GM08714 (cell line): ENCODE results near the gene G6PD.
A peak's percentile ranks its signal among the peaks of the same experiment; 100 is the strongest.

Experiments
- H3K4me3 ChIP-seq: fragments of 200-500 bp; sonication (Bioruptor generic); 2 replicates; pipeline ENCODE4 v1.5.1; 2014; ENCODE audit warnings: mild to moderate bottlenecking, low read length, inconsistent platforms
- ZNF274 ChIP-seq: IDR thresholded peaks from 2 replicates; pipeline ENCODE4 v1.6.1; 2012; ENCODE audit warnings: mild to moderate bottlenecking, low read depth, low read length

G6PD gene

DNA sequence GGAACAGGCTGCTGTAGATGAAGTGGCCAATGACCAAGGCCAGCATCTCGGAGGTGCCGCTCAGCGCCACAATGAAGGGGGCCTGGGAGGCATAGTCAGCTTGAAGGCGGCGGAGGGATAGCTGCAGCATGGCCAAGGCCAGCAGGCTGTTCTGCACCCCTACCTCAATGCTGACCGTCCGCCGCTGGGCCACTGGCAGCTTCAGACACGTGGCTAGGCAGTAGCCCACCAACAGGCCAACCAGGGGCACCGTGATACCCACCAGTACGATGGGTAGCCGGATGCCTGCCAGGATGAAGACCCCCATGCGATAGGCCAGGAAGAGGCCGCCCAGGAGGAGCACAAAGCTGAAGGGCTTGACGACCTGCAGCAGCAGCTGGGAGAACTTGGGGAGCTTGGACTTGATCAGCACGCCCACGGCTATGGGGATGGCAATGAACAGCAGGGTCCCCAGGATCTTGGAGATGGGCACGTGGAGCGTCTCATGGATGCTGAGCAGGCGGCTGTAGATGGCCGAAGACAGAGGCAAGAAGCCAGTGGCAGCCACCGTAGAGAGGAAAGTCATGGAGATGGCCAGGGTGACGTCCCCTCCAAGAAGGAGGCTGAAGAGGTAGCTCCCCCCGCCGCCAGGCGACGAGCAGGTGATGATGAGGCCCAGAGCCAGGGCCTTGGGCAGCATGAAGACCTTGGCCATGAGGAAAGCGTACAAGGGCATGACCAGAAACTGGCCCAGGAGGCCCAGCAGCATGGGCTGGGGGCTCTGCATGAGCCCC lies 58.9 kb downstream of the G6PD start:
- no peak for TF ChIP-seq ZNF274
- H3K4me3 ChIP-seq: no peak overlapping the region

DNA sequence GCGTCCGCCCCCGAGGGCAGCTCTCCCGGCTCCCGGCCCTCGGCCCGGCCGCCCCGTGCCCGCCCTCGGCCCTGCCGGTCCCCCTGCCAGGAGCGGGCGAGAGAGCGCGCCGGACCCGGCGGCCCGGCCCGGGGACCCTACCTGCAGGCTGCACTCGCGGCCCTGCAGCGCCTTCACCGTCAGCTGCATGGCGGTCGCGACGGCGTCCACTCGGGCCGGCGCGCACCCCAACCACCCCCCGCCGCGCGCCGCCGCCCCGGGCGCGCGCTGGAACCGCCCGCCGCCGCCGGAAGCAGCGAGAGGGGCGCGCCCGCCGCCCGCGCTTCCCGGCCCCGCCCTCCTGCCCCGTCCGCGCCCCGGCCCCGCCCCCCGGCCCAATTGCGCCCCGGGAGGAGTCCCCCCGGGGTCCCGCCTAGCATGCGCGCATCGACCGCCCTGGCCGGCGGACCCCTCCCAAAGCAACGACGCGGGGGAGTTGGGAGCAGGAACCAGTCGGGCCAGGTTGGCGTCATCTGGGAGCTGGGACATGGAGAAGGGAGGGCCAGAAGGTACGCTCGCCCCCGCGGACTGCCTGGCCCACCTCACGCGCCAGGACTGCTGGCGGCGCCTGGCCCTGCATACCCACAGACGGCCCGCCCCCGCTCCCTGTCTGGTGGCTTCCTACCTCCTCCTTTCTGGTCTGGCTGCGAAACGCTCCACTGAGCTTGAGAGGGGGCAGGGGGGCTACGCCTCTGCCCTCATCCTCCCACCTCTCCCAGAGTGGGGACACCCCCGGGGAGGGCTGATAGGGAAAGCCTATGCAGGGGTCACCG lies 60.0 kb downstream of the G6PD start, which contains the start of gene UBL4A:
TSS of gene UBL4A (minus strand) at position 220 of the 812 bp plus-strand sequence. CDS start at position 189, 31 bp downstream.
- H3K4me3 ChIP-seq: peak within 1 kb of the TSS; percentile 72
- no peak for TF ChIP-seq ZNF274

DNA sequence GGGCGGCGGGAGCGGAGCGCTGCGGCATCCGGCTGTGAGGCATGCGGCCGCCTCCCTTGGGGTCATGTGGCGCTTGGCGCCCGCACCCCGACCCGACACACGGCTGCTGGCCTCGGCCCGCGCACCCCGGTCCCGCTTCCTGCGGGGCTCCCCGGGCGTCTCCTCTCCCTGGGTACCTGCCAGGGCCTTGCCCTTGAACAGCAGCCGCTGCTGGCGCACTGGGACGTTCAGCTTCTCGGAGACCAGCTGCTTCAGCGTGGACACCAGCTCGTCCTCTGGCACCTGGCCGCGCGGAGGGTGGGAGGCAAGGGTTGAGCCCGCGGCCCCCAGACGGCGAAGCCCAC lies 60.6 kb downstream of the G6PD start:
- no peak for TF ChIP-seq ZNF274
- H3K4me3 ChIP-seq: peak overlapping the region; percentile 72

DNA sequence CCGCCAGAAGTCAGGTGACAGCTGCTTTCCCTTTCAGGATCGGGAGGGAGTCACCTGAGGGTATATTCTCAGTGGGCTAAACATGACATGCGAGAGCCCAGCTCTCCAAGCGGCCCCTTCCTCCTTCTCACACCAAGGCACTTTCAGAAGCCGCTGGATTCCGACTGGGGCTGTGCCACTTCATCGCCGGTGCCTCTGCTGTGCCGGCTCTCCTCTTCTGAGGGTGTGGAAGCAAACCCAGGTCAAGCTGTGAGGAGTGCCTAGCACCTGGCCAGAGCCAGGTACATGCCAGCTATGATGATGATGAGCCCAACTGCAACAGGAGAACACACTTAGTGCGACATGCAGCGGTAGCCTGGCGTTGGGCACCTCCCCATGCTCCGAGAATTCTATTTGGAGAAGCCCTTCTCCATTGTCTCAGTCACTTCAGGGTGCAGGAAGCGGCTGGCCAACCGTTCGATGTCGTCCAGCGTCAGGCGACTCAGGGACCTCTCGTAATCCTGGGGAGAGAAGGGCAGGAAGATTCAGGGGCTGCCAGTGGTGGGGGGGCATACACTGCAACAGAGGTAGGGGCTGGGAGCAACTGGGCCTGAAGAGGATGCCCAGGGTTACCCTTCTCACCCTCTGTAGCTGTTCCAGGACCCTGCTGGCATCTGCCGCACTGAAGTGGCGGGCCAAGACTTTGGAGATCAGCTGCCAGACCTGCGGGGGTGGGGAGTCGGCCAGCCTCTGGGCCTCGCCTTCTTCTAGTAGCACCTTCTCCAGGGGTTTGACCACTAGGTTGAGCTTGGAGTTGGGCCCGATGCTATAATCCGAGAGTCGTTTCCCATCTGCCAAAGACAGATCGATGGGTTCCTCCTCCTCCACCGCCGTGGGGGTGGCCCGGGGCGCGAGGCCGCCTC lies 61.2 kb downstream of the G6PD start:
- no peak for TF ChIP-seq ZNF274
- H3K4me3 ChIP-seq: peak overlapping the region; percentile 72; the same call in 1 of the 2 replicates

DNA sequence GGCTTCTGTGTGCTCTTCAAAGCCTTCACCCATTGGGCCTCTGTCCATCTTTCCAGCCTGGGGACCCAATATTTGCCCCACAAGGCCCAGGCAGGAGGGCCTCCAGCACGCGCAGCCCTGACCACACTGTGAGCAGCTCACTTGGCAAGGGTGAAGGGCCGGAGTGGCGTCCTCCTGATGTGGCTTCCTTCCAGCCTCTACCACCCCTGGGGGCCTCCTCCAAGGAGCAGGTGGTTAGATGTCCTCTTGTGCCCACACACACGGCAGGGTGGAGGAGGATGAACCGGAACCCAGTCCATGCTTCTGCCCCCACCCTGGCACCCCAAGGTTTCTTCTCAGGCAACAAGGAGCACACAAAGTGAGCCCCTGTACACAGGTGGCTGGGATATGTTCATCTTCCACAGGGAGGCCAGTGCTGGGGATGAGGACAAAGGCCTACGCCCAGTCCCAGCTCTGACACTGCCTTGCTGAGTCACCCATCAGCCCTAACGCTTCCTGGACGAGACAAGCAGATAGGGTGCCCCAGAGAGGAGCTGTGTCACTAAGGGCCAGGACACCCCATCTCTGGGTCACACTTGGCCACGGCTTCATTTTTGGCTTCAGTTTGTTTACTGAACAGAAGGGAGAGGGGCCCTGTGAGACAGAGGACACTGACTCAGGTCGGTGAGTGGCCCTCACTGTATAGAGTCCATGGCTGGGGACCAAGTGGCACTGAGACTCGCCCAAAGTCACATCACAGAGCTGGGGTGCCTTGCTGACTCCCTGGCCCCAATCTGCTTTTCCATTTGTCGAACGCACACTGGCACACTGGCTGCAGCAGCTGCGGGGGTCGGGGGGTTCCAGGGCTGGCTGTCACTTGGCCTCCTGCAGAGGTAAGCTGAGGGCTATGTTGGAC lies 62.1 kb downstream of the G6PD start:
- no peak overlapping the region for H3K4me3 ChIP-seq
- TF ChIP-seq ZNF274: no peak

DNA sequence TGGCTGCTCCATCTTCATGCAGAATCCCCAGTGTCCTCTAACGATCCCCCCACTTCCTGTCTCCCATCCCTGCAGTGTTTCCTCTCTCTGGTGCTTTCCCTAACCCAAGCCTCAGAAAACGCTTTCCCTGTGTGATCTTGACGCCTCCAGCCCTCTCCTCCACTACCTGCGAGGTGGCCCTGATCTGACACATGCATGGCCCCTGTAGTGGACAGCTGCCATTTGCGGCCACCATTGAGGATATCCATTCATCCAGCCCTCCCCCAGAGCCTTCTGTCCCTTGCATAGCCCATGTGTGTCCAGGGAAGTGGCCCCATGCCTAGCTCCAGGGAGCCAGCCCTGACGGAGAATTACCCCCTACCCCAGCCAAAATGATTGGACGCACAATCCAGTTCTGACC lies 63.3 kb downstream of the G6PD start:
- no peak for TF ChIP-seq ZNF274
- no peak overlapping the region for H3K4me3 ChIP-seq

DNA sequence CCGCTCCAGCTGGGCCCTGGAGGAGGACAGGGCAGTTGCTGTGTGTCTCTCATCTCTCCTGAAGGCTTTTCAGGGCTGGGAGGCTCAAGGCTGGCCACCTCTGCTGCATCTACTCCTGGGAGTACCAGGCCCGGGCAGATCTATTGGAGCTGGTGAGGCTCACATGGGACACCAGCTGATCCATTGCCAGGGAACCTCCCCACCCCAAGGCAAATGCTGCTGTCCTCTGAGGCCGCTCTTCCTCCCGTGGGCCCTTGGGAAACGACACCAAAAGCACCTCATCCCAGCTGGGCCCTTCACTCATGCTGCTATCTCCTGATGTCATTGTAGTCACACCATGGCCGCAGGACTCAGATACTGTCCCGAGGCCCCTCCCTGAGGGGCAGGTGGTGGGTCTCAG lies 63.9 kb downstream of the G6PD start:
- no peak overlapping the region for H3K4me3 ChIP-seq
- no peak for TF ChIP-seq ZNF274

DNA sequence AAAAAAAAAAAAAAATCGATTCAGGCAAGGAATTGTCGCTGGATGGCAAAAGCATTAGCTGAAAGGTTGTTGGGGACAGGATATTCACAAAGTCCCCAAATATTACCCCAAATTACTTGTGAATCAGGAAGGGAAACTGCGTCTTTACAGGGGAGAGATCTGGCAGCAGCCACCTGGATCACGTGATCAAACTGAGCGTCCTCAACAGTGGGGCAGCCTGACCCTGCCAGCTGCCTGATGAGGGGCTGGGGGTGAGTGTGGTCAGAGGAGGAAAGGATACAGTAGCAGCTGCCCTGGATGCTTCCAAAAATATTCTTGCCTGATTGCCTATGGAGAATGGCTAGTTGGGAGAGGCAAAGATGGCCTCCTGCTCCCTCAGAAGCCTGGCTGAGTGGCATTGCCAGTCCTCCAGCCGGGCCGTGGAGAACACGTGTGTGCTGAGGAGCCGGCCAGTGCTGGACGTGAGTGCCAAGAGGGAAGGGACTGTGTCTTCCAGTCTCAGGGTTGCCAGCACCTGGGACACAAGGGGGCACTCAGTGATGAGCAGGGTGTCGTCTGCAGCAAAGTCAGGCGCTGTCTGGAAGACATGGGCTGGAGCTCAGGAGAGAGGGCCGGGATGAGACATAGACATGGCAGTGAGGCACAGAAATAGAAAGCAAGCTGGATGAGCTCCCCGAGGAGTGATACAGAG lies 64.6 kb downstream of the G6PD start:
- H3K4me3 ChIP-seq: no peak overlapping the region
- no peak for TF ChIP-seq ZNF274
